Keratinocyte (primary cell): Measurements from ENCODE around the gene CRACR2A.

ENCODE experiments used
- EZH2 ChIP-seq: IDR thresholded peaks from one replicate; pipeline ENCODE4 v1.6.1; 2012; ENCODE audit warnings: inconsistent platforms, mild to moderate bottlenecking, low read length, moderate library complexity
- TF ChIP-seq, protein P1 (sequence below), 3 experiments: IDR thresholded peaks in 1 of 3; conservative IDR thresholded peaks in 1 of 3; optimal IDR thresholded peaks in 1 of 3; 2 replicates in 2 of 3; 3 replicates in 1 of 3; pipeline versions ENCODE3 to v1.5.1; 2011; ENCODE audit warnings: low read length in 3 of 3, mild to moderate bottlenecking in 3 of 3, moderate library complexity in 2 of 3, control low read depth in 1 of 3, inconsistent platforms in 1 of 3; ENCODE audit not compliant: insufficient read depth in 2 of 3; ENCODE audit errors: extremely low read depth in 1 of 3

DNA sequence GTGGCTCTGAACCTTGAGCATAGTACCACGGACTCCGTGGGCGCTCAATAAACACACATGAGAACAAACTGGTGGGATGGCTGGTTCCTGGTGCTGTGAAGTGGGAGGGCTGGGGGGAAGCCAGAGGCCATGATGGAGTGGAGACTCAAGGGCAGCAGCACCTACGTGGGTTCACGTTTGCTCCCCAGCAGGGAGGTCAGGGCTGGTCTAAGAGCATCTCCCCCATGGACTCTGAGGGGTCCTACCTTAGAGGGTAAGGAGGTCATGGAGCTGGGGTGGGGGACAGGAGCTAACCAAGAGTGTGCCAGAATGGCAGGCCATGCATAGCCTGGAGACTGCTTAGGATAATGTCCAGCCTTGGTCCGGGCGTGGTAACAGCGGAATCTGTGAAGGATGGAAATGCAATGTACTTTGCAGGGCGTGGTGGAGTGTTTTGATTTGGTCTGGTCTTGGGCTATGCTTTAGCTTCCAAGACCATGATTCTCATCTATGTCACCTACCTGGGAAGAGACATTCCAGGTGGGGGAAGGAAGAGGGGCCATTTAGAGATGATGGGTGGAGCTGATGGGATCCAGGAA lies 158.9 kb downstream of the CRACR2A start:
- TF ChIP-seq, protein P1, sequence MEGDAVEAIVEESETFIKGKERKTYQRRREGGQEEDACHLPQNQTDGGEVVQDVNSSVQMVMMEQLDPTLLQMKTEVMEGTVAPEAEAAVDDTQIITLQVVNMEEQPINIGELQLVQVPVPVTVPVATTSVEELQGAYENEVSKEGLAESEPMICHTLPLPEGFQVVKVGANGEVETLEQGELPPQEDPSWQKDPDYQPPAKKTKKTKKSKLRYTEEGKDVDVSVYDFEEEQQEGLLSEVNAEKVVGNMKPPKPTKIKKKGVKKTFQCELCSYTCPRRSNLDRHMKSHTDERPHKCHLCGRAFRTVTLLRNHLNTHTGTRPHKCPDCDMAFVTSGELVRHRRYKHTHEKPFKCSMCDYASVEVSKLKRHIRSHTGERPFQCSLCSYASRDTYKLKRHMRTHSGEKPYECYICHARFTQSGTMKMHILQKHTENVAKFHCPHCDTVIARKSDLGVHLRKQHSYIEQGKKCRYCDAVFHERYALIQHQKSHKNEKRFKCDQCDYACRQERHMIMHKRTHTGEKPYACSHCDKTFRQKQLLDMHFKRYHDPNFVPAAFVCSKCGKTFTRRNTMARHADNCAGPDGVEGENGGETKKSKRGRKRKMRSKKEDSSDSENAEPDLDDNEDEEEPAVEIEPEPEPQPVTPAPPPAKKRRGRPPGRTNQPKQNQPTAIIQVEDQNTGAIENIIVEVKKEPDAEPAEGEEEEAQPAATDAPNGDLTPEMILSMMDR (optimal IDR thresholded peaks at IDR 0.05 in 1 of 3, IDR thresholded peaks at IDR 0.05 in 1 of 3, conservative IDR thresholded peaks at IDR 0.05 in 1 of 3; ENCODE audit: extremely low read depth in 1 of 3, insufficient read depth in 2 of 3, low read length in 3 of 3) = no peak
- no peak for TF ChIP-seq EZH2
